Ishikawa (cell line): Measurements from ENCODE around the gene SHOX.

Experiments
- CEBPB ChIP-seq: IDR thresholded peaks from 2 replicates; pipeline ENCODE4 v1.6.1; 2012
- EGR1 ChIP-seq: IDR thresholded peaks from 2 replicates; pipeline ENCODE4 v1.6.1; 2012
- EP300 ChIP-seq: IDR thresholded peaks from 2 replicates; pipeline ENCODE4 v1.6.1; 2012; ENCODE audit warnings: borderline replicate concordance
- MAX ChIP-seq: IDR thresholded peaks from 2 replicates; pipeline ENCODE4 v1.6.1; 2012
- RAD21 ChIP-seq: IDR thresholded peaks from 2 replicates; pipeline ENCODE4 v1.6.1; 2012; ENCODE audit warnings: low read depth
- REST ChIP-seq: IDR thresholded peaks from 2 replicates; pipeline ENCODE4 v1.6.1; 2012; ENCODE audit warnings: low read depth, mild to moderate bottlenecking
- TAF1 ChIP-seq: IDR thresholded peaks from 2 replicates; pipeline ENCODE4 v1.6.1; 2012; ENCODE audit warnings: low read depth, mild to moderate bottlenecking
- TCF12 ChIP-seq: IDR thresholded peaks from 2 replicates; pipeline ENCODE4 v1.6.1; 2012; ENCODE audit warnings: low read depth
- USF1 ChIP-seq: IDR thresholded peaks from 2 replicates; pipeline ENCODE4 v1.6.1; 2012
- ZBTB7A ChIP-seq: IDR thresholded peaks from 2 replicates; pipeline ENCODE4 v1.6.1; 2012; ENCODE audit warnings: low read depth

GRCh38 chrX:675955-676295 is 45.3 kb downstream of the SHOX start:
- no peak for TF ChIP-seq ZBTB7A
- no peak for TF ChIP-seq EP300
- no peak for TF ChIP-seq RAD21
- TF ChIP-seq MAX = no peak
- TF ChIP-seq EGR1 = no peak
- no peak for TF ChIP-seq TCF12
- TF ChIP-seq USF1 = no peak
- no peak for TF ChIP-seq CEBPB
- TF ChIP-seq TAF1 = no peak
- no peak for TF ChIP-seq REST
